ENCODE results near the gene KLK1. TPM values are rescaled to one million over a fixed set of nuclear protein-coding genes. Genes with fewer than 3 reads are reported as not detected.

Gene KLK1
- total RNA-seq, 1 donor from 2014 or later = 2.7 TPM

DNA sequence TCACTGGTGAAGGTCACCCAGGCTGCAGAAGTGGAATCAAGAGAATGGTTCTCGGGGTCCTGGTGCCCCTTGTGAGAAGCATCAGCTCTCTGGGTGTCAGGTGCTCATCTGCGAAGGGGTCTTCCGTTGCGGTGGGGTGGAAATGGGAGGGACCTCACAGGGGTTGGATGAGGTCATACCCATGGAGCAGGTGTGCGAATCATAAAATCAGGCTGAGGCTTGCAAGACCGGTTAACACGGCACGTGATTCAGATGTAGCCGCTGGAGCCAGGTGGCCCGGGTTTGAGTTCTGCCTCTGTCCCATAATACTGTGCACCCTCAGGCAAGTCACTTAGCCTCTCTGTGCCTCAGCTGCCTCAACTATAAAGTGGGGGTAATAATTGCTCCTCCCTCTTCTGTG lies 13.7 kb upstream of the KLK1 start:
- no peak for DNase-seq (ENCODE audit: low spot score)
- no peaks in the 10 kb centered on the region for H3K36me3 Mint-ChIP-seq (ENCODE audit: low read depth, unreplicated experiment)
- H3K27ac Mint-ChIP-seq (ENCODE audit: unreplicated experiment) = no peak overlapping the region
- H3K4me3 Mint-ChIP-seq (ENCODE audit: unreplicated experiment) = peak overlapping the region; percentile 9
- H3K4me1 Mint-ChIP-seq (ENCODE audit: unreplicated experiment) = no peaks in the 10 kb centered on the region
- no peaks in the 10 kb centered on the region for H3K9me3 Mint-ChIP-seq (ENCODE audit: unreplicated experiment)
- peaks cover 21% of the 10 kb centered on the region for H3K27me3 Mint-ChIP-seq (ENCODE audit: unreplicated experiment)
- TF ChIP-seq, protein P1, sequence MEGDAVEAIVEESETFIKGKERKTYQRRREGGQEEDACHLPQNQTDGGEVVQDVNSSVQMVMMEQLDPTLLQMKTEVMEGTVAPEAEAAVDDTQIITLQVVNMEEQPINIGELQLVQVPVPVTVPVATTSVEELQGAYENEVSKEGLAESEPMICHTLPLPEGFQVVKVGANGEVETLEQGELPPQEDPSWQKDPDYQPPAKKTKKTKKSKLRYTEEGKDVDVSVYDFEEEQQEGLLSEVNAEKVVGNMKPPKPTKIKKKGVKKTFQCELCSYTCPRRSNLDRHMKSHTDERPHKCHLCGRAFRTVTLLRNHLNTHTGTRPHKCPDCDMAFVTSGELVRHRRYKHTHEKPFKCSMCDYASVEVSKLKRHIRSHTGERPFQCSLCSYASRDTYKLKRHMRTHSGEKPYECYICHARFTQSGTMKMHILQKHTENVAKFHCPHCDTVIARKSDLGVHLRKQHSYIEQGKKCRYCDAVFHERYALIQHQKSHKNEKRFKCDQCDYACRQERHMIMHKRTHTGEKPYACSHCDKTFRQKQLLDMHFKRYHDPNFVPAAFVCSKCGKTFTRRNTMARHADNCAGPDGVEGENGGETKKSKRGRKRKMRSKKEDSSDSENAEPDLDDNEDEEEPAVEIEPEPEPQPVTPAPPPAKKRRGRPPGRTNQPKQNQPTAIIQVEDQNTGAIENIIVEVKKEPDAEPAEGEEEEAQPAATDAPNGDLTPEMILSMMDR (IDR thresholded peaks at IDR 0.05; ENCODE audit: unreplicated experiment) = no peak

DNA sequence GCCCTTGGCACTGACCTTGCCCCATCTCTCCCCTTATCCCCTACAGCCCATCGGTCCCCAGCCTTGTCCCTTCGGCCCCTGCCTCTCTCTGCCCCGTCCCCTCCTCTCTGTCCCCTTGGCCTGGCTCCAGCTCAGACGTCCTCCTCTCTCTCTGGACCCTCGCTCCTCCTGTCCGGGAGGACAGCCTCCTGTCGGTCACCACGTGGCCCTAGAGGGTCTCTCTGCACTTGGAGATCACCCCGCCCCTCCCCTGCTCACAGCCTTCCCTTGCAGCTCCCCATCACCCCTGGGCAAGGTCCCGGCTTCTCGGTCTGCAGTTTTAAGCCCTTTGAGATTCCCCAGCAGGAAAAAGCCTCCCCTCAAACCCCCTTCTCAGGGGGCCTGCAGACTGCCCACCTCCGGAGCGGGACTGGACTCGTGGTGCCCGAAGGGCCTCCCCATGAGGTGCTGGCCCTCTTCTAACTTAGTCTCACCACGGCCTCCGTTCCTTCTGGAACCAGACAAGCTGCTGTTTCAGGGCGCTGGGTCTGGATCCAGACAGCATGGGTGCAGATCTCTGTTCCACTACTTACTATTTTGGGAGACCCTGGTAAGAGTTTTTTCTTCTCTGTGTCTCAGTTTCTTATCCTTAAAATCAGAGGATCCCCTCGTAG lies 13.1 kb upstream of the KLK1 start:
- Mint-ChIP-seq H3K27ac (ENCODE audit: unreplicated experiment) (no peak overlapping the region), H3K27me3 (ENCODE audit: unreplicated experiment) (peaks cover 19% of the 10 kb centered on the region), H3K9me3 (ENCODE audit: unreplicated experiment) (no peaks in the 10 kb centered on the region), H3K36me3 (ENCODE audit: low read depth, unreplicated experiment) (no peaks in the 10 kb centered on the region), H3K4me3 (ENCODE audit: unreplicated experiment) (peak overlapping the region; percentile 86), H3K4me1 (ENCODE audit: unreplicated experiment) (no peaks in the 10 kb centered on the region)
- DNase-seq (ENCODE audit: low spot score) = no peak
- TF ChIP-seq, protein P1 (IDR thresholded peaks at IDR 0.05; ENCODE audit: unreplicated experiment) = no peak

DNA sequence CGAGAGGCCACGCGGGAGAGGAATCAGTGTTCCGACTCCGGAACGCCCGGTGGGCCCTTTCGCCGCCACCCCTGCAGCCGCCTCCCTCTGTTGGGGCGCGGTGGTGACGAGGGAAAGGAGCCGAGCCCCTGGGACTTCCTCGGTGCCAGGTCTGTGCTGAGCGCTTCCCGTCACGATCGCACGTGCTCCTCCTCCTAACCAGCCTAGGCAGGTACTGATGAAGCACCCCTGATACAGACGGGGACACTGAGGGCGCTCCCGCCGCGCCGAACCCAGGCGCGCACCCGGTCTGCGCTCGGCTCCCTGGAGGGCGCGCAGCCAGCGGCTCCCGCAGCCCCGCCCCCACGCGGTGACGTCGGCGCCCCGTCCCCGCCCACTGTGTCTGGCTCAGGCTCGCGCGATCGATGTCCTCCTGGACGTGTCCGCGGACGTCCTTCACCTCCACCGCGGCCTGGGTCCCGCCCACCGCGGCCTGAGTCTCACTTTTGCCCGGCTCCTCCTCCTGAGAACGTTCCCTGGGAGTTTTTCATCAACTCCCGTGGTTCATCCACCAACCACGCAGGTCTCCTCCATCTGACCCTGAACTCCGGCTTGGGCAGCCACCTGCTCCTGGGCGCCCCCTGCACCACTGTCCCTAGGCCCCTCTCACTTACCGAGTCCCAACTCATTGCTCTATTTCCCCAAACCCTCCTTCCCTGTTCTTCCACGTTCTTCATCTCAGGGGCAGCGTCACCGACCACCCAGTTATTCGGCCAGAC lies 12.4 kb upstream of the KLK1 start:
- H3K27ac Mint-ChIP-seq (ENCODE audit: unreplicated experiment) = no peak overlapping the region

DNA sequence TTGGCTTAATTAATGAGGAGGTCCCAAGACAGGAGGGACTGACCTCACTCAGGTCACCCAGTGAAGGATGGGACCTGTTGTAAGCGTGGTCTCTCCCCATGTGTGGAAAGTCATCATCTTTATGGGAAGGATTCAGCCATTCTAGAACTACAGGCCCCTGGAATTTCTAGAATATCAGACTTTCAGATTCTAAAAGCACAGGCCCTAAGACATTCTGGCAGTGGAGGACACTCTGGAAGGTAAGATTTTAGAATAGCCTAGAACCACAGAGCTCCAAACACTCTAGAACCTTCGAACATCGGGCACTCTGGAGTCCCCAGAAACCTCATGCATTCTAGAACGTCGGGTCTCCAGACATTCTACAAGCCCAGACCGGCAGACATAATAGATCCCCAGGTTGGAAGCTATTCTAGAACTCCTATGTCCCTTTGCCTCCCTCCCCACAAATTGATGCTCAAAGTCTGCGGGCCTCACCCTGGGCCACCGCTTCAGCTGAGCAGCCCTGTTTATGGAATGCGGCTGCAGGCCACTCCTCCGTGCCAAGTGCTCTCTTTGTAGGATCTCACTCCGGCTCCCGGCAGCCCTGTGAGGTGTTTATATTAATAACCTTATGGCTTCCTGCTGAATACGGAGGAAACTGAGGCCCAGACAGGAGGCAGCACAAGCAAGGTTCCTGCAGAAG lies 11.7 kb upstream of the KLK1 start:
- Mint-ChIP-seq H3K27me3 (ENCODE audit: unreplicated experiment) (peaks cover 13% of the 10 kb centered on the region), H3K36me3 (ENCODE audit: low read depth, unreplicated experiment) (no peaks in the 10 kb centered on the region), H3K4me3 (ENCODE audit: unreplicated experiment) (peak overlapping the region; percentile 87), H3K9me3 (ENCODE audit: unreplicated experiment) (no peaks in the 10 kb centered on the region), H3K4me1 (ENCODE audit: unreplicated experiment) (no peaks in the 10 kb centered on the region), H3K27ac (ENCODE audit: unreplicated experiment) (no peak overlapping the region)
- TF ChIP-seq, protein P1 (IDR thresholded peaks at IDR 0.05; ENCODE audit: unreplicated experiment) = no peak
- DNase-seq (ENCODE audit: low spot score) = no peak

More for the DNA sequence above, 12.4 kb upstream of the KLK1 start:
- TF ChIP-seq, protein P1 (IDR thresholded peaks at IDR 0.05; ENCODE audit: unreplicated experiment) = no peak
- H3K27me3 Mint-ChIP-seq (ENCODE audit: unreplicated experiment) = peaks cover 16% of the 10 kb centered on the region
- peak; percentile 85 for DNase-seq (ENCODE audit: low spot score)
- H3K4me3 Mint-ChIP-seq (ENCODE audit: unreplicated experiment) = peak overlapping the region; percentile 87
- H3K36me3 Mint-ChIP-seq (ENCODE audit: low read depth, unreplicated experiment) = no peaks in the 10 kb centered on the region
- H3K9me3 Mint-ChIP-seq (ENCODE audit: unreplicated experiment) = no peaks in the 10 kb centered on the region
- H3K4me1 Mint-ChIP-seq (ENCODE audit: unreplicated experiment) = no peaks in the 10 kb centered on the region
